Activated CD4-positive, alpha-beta T cell treated with anti-CD3 and anti-CD28 coated beads, Interleukin-2, Interleukin-6, amounts not matched to agents 100 ng/mL and 50 ng/mL, durations not matched to agents 16 hours and 8 hours (primary cell): ENCODE data around the gene P4HA3.

Experiments
- DNase-seq: peaks from one replicate; pipeline ENCODE4 v3.0.0-alpha.2; 2020

P4HA3 gene

GRCh38 chr11:74262725-74263124, 48.7 kb downstream of the P4HA3 start:
- DNase-seq, result no peak

GRCh38 chr11:74257959-74258553, 53.4 kb downstream of the P4HA3 start:
- DNase-seq, result no peak

GRCh38 chr11:74256378-74257133, 54.9 kb downstream of the P4HA3 start:
- DNase-seq, result no peak

- DNase-seq, result peak; percentile 71
These were observed 55.6 kb downstream of the P4HA3 start for GRCh38 chr11:74255741-74256375.

GRCh38 chr11:74253361-74253760, 58.1 kb downstream of the P4HA3 start:
- DNase-seq, result no peak

- no peak for DNase-seq
These were observed 61.9 kb downstream of the P4HA3 start for GRCh38 chr11:74249496-74249895.

GRCh38 chr11:74248469-74248868, 63.0 kb downstream of the P4HA3 start:
- DNase-seq, result no peak

GRCh38 chr11:74238243-74238642, 73.2 kb downstream of the P4HA3 start:
- DNase-seq, result no peak

GRCh38 chr11:74237541-74237940, 73.9 kb downstream of the P4HA3 start:
- no peak for DNase-seq

- DNase-seq, result no peak
These were observed 76.3 kb downstream of the P4HA3 start for GRCh38 chr11:74235121-74235520.

- no peak for DNase-seq
These were observed 77.8 kb downstream of the P4HA3 start for GRCh38 chr11:74233683-74234082.

GRCh38 chr11:74232311-74232950, 79.0 kb downstream of the P4HA3 start:
- peak; percentile 25 for DNase-seq

- DNase-seq, result no peak
These were observed 84.5 kb downstream of the P4HA3 start for GRCh38 chr11:74226907-74227306.

- no peak for DNase-seq
These were observed 85.9 kb downstream of the P4HA3 start for GRCh38 chr11:74225565-74225964.

GRCh38 chr11:74221816-74222215, 89.6 kb downstream of the P4HA3 start:
- DNase-seq, result no peak

- no peak for DNase-seq
These were observed 91.1 kb downstream of the P4HA3 start for GRCh38 chr11:74220376-74220775.
